NCI-H748 (cell line): ENCODE data around the gene TBC1D4.
"Not testable (repeated sequence)": the region's sequence is repeated elsewhere in the genome, so short reads cannot be mapped to it uniquely, and the experiment has no call there.

Source experiments
- DNase-seq: peaks from one replicate; lab custom pipeline; 2025; ENCODE audit not compliant: unreplicated experiment; lab: John Stamatoyannopoulos, UW

TBC1D4 gene

GRCh38 chr13:75327135-75327510, 154.8 kb downstream of the TBC1D4 start:
- no peak for DNase-seq

- DNase-seq: no peak
Observed at GRCh38 chr13:75326173-75327134, 155.5 kb downstream of the TBC1D4 start.

- no peak for DNase-seq
Observed at GRCh38 chr13:75325711-75326110, 156.3 kb downstream of the TBC1D4 start.

- DNase-seq: no peak
Observed at GRCh38 chr13:75324413-75324940, 157.5 kb downstream of the TBC1D4 start.

- DNase-seq: no peak
Observed at GRCh38 chr13:75321084-75321483, 160.9 kb downstream of the TBC1D4 start.

- no peak for DNase-seq
Observed at GRCh38 chr13:75319254-75319653, 162.7 kb downstream of the TBC1D4 start.

- no peak for DNase-seq
Observed at GRCh38 chr13:75318138-75318833, 163.7 kb downstream of the TBC1D4 start.

- no peak for DNase-seq
Observed at GRCh38 chr13:75316427-75316826, 165.5 kb downstream of the TBC1D4 start.

- no peak for DNase-seq
Observed at GRCh38 chr13:75312884-75313520, 169.0 kb downstream of the TBC1D4 start.

- no peak for DNase-seq
Observed at GRCh38 chr13:75309981-75310580, 171.9 kb downstream of the TBC1D4 start.

GRCh38 chr13:75308222-75308621, 173.7 kb downstream of the TBC1D4 start:
- no peak for DNase-seq

- no peak for DNase-seq
Observed at GRCh38 chr13:75307370-75307949, 174.5 kb downstream of the TBC1D4 start.

- not testable (repeated sequence) for DNase-seq
Observed at GRCh38 chr13:75306967-75307366, 175.0 kb downstream of the TBC1D4 start.

GRCh38 chr13:75305059-75305458, 176.9 kb downstream of the TBC1D4 start:
- DNase-seq: no peak

GRCh38 chr13:75303263-75303662, 178.7 kb downstream of the TBC1D4 start:
- DNase-seq: no peak

GRCh38 chr13:75302071-75302698, 179.8 kb downstream of the TBC1D4 start:
- no peak for DNase-seq

GRCh38 chr13:75299913-75300862, 181.8 kb downstream of the TBC1D4 start:
- DNase-seq: no peak

- no peak for DNase-seq
Observed at GRCh38 chr13:75299246-75299645, 182.7 kb downstream of the TBC1D4 start.

- no peak for DNase-seq
Observed at GRCh38 chr13:75296641-75297040, 185.3 kb downstream of the TBC1D4 start.
